HCT116 (cell line): ENCODE results near the gene VDAC1. TPM values are rescaled to one million over a fixed set of nuclear protein-coding genes. Genes with fewer than 3 reads are reported as not detected.

Source experiments
- ATAC-seq: fragments of 200-7000 bp; cut with Tn5 transposase; 2 replicates; pipeline ENCODE4 v1.9.1; 2020; ENCODE audit warnings: mild to moderate bottlenecking, moderate library complexity
- BruUV-seq: library from RNA; stranded (reverse); fragments of 400-500 nt; replicated peaks from 2 replicates; lab custom pipeline; 2021; lab: Mats Ljungman, UMichigan
- CTCF ChIA-PET: fragments of 300-600 bp; sonication (Branson Sonifier 250); formaldehyde crosslinking; loops from one replicate; lab custom pipeline; 2021; ENCODE audit warnings: antibody characterized with exemption; lab: Charles Lee
- POLR2A ChIA-PET: fragments of 300-600, 350-600 bp; sonication (Branson Sonifier 250); formaldehyde crosslinking; loops from one replicate; lab custom pipeline; 2021; ENCODE audit warnings: antibody characterized with exemption; lab: Charles Lee
- RAD21 ChIA-PET, 2 experiments: fragments of 300-600 bp; sonication (Branson Sonifier 250); formaldehyde crosslinking; loops; one replicate each; lab custom pipeline; 2023; ENCODE audit warnings: low total read pairs in 2 of 2; ENCODE audit not compliant: uncharacterized antibody in 2 of 2, unreplicated experiment in 2 of 2, low non-redundant PET in 1 of 2; lab: Charles Lee
- DNase-seq: peaks from one replicate; pipeline ENCODE4 v3.0.0-alpha.2; 2010; ENCODE audit warnings: low read depth, low spot score
- H2AFZ ChIP-seq: fragments of 200-600 bp; shearing (Covaris generic), sonication (generic); 2 replicates; pipeline ENCODE4 v1.6.1; 2017; ENCODE audit warnings: low read depth, mixed run types, mixed read lengths, antibody characterized with exemption, low read length; ENCODE audit not compliant: poor library complexity, severe bottlenecking
- H3K27ac ChIP-seq: 2 replicates; pipeline ENCODE4 v1.5.1; 2012; ENCODE audit warnings: low read depth, low read length
- H3K27me3 ChIP-seq: fragments of 200-600 bp; sonication (generic); 2 replicates; pipeline ENCODE4 v1.6.1; 2016; ENCODE audit warnings: mixed run types, low read length, mixed read lengths; ENCODE audit not compliant: insufficient read depth
- H3K36me3 ChIP-seq, 2 experiments: fragments of 200-500 bp in 1 of 2; fragments of 200-600 bp in 1 of 2; sonication (Bioruptor generic) in 1 of 2; sonication (generic) in 1 of 2; 2 replicates each; pipeline versions ENCODE4 v1.5.1 to v1.6.1; 2014 to 2016; ENCODE audit warnings: low read length in 2 of 2, inconsistent platforms in 1 of 2, mixed read lengths in 1 of 2, mixed run types in 1 of 2; ENCODE audit not compliant: insufficient read depth in 2 of 2, control insufficient read depth in 1 of 2
- H3K4me1 ChIP-seq, 2 experiments: fragments of 200-600 bp in 1 of 2; sonication (generic) in 1 of 2; 2 replicates each; pipeline versions ENCODE4 v1.5.1 to v1.6.1; 2012 to 2017; ENCODE audit warnings: low read length in 2 of 2, inconsistent platforms in 1 of 2, mild to moderate bottlenecking in 1 of 2, mixed read lengths in 1 of 2, mixed run types in 1 of 2, moderate library complexity in 1 of 2; ENCODE audit not compliant: insufficient read depth in 2 of 2, control insufficient read depth in 1 of 2
- H3K4me2 ChIP-seq: fragments of 200-600 bp; sonication (generic); 2 replicates; pipeline ENCODE4 v1.6.1; 2017; ENCODE audit warnings: mixed run types, low read length, mixed read lengths
- H3K4me3 ChIP-seq, 2 experiments: fragments of 200-600 bp in 1 of 2; sonication (generic) in 1 of 2; replicated peaks in 1 of 2; 2 replicates each; pipeline ENCODE4 v1.5.1; 2011 to 2016; ENCODE audit warnings: low read length in 2 of 2, control low read depth in 1 of 2, low read depth in 1 of 2, mild to moderate bottlenecking in 1 of 2, mixed read lengths in 1 of 2, mixed run types in 1 of 2
- H3K79me2 ChIP-seq: fragments of 200-600 bp; sonication (generic); 2 replicates; pipeline ENCODE4 v1.6.1; 2017; ENCODE audit warnings: mild to moderate bottlenecking, mixed run types, low read length, moderate library complexity, mixed read lengths; ENCODE audit not compliant: insufficient read depth
- H3K9ac ChIP-seq: fragments of 200-600 bp; sonication (generic); 2 replicates; pipeline ENCODE4 v1.6.1; 2016; ENCODE audit warnings: low read length, mixed read lengths
- H3K9me2 ChIP-seq: fragments of 200-600 bp; sonication (generic), shearing (Covaris generic); 2 replicates; pipeline ENCODE4 v1.6.1; 2017; ENCODE audit warnings: mixed run types, mild to moderate bottlenecking, moderate library complexity; ENCODE audit not compliant: insufficient read depth
- H3K9me3 ChIP-seq, 2 experiments: fragments of 200-500 bp in 1 of 2; fragments of 200-600 bp in 1 of 2; sonication (Bioruptor generic) in 1 of 2; sonication (generic) in 1 of 2; 2 replicates each; pipeline ENCODE4 v1.6.1; 2014 to 2017; ENCODE audit warnings: low read length in 2 of 2, mixed read lengths in 2 of 2, inconsistent platforms in 1 of 2, low read depth in 1 of 2, mild to moderate bottlenecking in 1 of 2, mixed run types in 1 of 2, moderate library complexity in 1 of 2; ENCODE audit not compliant: control insufficient read depth in 1 of 2, insufficient read depth in 1 of 2
- H4K20me1 ChIP-seq: fragments of 200-600 bp; sonication (generic), shearing (Covaris generic); 2 replicates; pipeline ENCODE4 v1.6.1; 2017; ENCODE audit warnings: mixed run types, mild to moderate bottlenecking, moderate library complexity; ENCODE audit not compliant: insufficient read depth
- ATF3 ChIP-seq: IDR thresholded peaks from 2 replicates; pipeline ENCODE4 v1.6.1; 2012
- CBX3 ChIP-seq: IDR thresholded peaks from 2 replicates; pipeline ENCODE4 v1.6.1; 2012; ENCODE audit warnings: low read depth
- CTCF ChIP-seq, 3 experiments: fragments of 200-600 bp in 1 of 3; sonication (generic) in 1 of 3; IDR thresholded peaks in 2 of 3; conservative IDR thresholded peaks in 1 of 3; 2 replicates each; pipeline ENCODE4 v1.5.1; 2012 to 2017; ENCODE audit warnings: low read depth in 2 of 3, low read length in 2 of 3, antibody characterized with exemption in 1 of 3, borderline replicate concordance in 1 of 3, control low read depth in 1 of 3, mild to moderate bottlenecking in 1 of 3, mixed read lengths in 1 of 3, mixed run types in 1 of 3, moderate library complexity in 1 of 3; ENCODE audit not compliant: insufficient read depth in 1 of 3
- EZH2 ChIP-seq: fragments of 200-600 bp; sonication (generic); IDR thresholded peaks from 2 replicates; pipeline ENCODE4 v1.6.1; 2017; ENCODE audit warnings: antibody characterized with exemption, mixed run types
- EZH2phosphoT487 ChIP-seq: fragments of 200-600 bp; IDR thresholded peaks from 2 replicates; pipeline ENCODE4 v1.6.1; 2018; ENCODE audit warnings: antibody characterized with exemption, borderline replicate concordance
- FOSL1 ChIP-seq: IDR thresholded peaks from 2 replicates; pipeline ENCODE4 v1.6.1; 2012; ENCODE audit warnings: low read depth
- MAX ChIP-seq: IDR thresholded peaks from 2 replicates; pipeline ENCODE4 v1.6.1; 2012
- POLR2AphosphoS5 ChIP-seq: IDR thresholded peaks from 2 replicates; pipeline ENCODE4 v1.6.1; 2011; ENCODE audit warnings: mild to moderate bottlenecking, low read depth, low read length, moderate library complexity
- REST ChIP-seq: IDR thresholded peaks from 2 replicates; pipeline ENCODE4 v1.6.1; 2012; ENCODE audit warnings: low read depth
- TCF7L2 ChIP-seq: IDR thresholded peaks from 2 replicates; pipeline ENCODE4 v1.7.0; 2011; ENCODE audit warnings: borderline replicate concordance, inconsistent platforms; ENCODE audit not compliant: insufficient read depth, insufficient read length; ENCODE audit errors: extremely low read depth
- YY1 ChIP-seq: IDR thresholded peaks from 2 replicates; pipeline ENCODE4 v1.6.1; 2011; ENCODE audit warnings: low read length, low read depth, moderate library complexity, mild to moderate bottlenecking; ENCODE audit not compliant: insufficient replicate concordance; ENCODE audit errors: extremely low read depth
- ZNF274 ChIP-seq: fragments of 200-500 bp; sonication (Bioruptor generic); IDR thresholded peaks from 2 replicates; pipeline ENCODE4 v1.6.1; 2014; ENCODE audit warnings: mild to moderate bottlenecking, low read depth, low read length, inconsistent platforms
- intact Hi-C: fragments of 100-400 bp; cut with micrococcal nuclease; formaldehyde crosslinking; loops from 2 replicates; pipeline ENCODE4 v1.10.0; 2022
- total RNA-seq: library from RNA; stranded (reverse); gene quantifications from one replicate; pipeline ENCODE4 v1.2.1, GENCODE V29; 2021; ENCODE audit not compliant: unreplicated experiment

Gene VDAC1
- total RNA-seq, 1 experiment from 2014 or later: 269 TPM

- no peak overlapping the region for H3K4me3 ChIP-seq
- peaks cover 35% of the 10 kb centered on the region; the same call in 1 of the 2 replicates for H4K20me1 ChIP-seq
- no peak for DNase-seq
- CTCF ChIA-PET: no interaction called here
- no peak overlapping the region for H3K4me2 ChIP-seq
- H3K27me3 ChIP-seq: no peaks in the 10 kb centered on the region
- H3K79me2 ChIP-seq: peaks cover 97% of the 10 kb centered on the region
- TF ChIP-seq TCF7L2: no peak
- no peak for TF ChIP-seq FOSL1
- TF ChIP-seq EZH2: no peak
- TF ChIP-seq ZNF274: no peak
- no peak for TF ChIP-seq CTCF (IDR thresholded peaks at IDR 0.05 in 2 of 3, conservative IDR thresholded peaks at IDR 0.05 in 1 of 3; ENCODE audit: borderline replicate concordance in 1 of 3, insufficient read depth in 1 of 3, low read depth in 2 of 3, low read length in 2 of 3)
- no peak for TF ChIP-seq YY1
- TF ChIP-seq ATF3: no peak
- no peak for TF ChIP-seq REST
- TF ChIP-seq EZH2phosphoT487: no peak
- no peak for TF ChIP-seq POLR2AphosphoS5
- TF ChIP-seq MAX: no peak
- no peak for TF ChIP-seq CBX3
- TF ChIP-seq, all 23 proteins: peak for 0
- Histone ChIP-seq H3K36me3 (peaks cover 42 to 45% of the 10 kb centered on the region in 2 experiments; a peak in 3 of 4 replicates), H3K9me3 (no peaks in the 10 kb centered on the region), H2AFZ (no peak overlapping the region), H3K27ac (no peak overlapping the region), H3K9ac (no peak overlapping the region), H3K9me2 (no peaks in the 10 kb centered on the region), H3K4me1 (peaks cover 0 to 8% of the 10 kb centered on the region in 2 experiments; a peak in 2 of 4 replicates)
- ChIA-PET RAD21 (no interaction called here), POLR2A (no interaction called here)
- BruUV-seq: no TSS peak
- intact Hi-C loops: no loop called here
- no peak for ATAC-seq
Observed at GRCh38 chr5:133991171-133991910, 13.4 kb downstream of the VDAC1 start.
